ENCODE measurements around the gene SCRT2.
A peak's percentile ranks its signal among the peaks of the same experiment; 100 is the strongest.
"Not testable (repeated sequence)": the region's sequence is repeated elsewhere in the genome, so short reads cannot be mapped to it uniquely, and the experiment has no call there.

The SCRT2 gene

GRCh38 chr20:653110-653589, 22.5 kb downstream of the SCRT2 start, which contains the start of gene SRXN1:
Gene SRXN1 (minus strand): TSS chr20:653200. CDS start chr20:653185, 15 bp downstream.
- DNase-seq (ENCODE audit: low spot score), result peak; percentile 97

- DNase-seq (ENCODE audit: low spot score), result peak; percentile 68
Measured at GRCh38 chr20:652615-653109, 22.9 kb downstream of the SCRT2 start.

GRCh38 chr20:651713-652614, 23.6 kb downstream of the SCRT2 start:
- DNase-seq (ENCODE audit: low spot score), result peak; percentile 66

GRCh38 chr20:650954-651353, 24.6 kb downstream of the SCRT2 start:
- peak; percentile 67 for DNase-seq (ENCODE audit: low spot score)

GRCh38 chr20:650281-650680, 25.3 kb downstream of the SCRT2 start:
- DNase-seq (ENCODE audit: low spot score), result no peak

GRCh38 chr20:647479-648019, 28.1 kb downstream of the SCRT2 start:
- DNase-seq (ENCODE audit: low spot score), result no peak

GRCh38 chr20:646868-647233, 28.8 kb downstream of the SCRT2 start:
- DNase-seq (ENCODE audit: low spot score), result no peak

GRCh38 chr20:646107-646867, 29.3 kb downstream of the SCRT2 start:
- peak; percentile 44 for DNase-seq (ENCODE audit: low spot score)

GRCh38 chr20:645318-646106, 30.1 kb downstream of the SCRT2 start:
- peak; percentile 81 for DNase-seq (ENCODE audit: low spot score)

GRCh38 chr20:644692-645317, 30.8 kb downstream of the SCRT2 start:
- no peak for DNase-seq (ENCODE audit: low spot score)

- DNase-seq (ENCODE audit: low spot score), result no peak
Measured at GRCh38 chr20:642398-643174, 33.0 kb downstream of the SCRT2 start.

GRCh38 chr20:642013-642397, 33.6 kb downstream of the SCRT2 start:
- DNase-seq (ENCODE audit: low spot score), result not testable (repeated sequence)

GRCh38 chr20:641516-641875, 34.1 kb downstream of the SCRT2 start:
- peak; percentile 66 for DNase-seq (ENCODE audit: low spot score)

GRCh38 chr20:640674-641515, 34.7 kb downstream of the SCRT2 start:
- DNase-seq (ENCODE audit: low spot score), result no peak

- no peak for DNase-seq (ENCODE audit: low spot score)
Measured at GRCh38 chr20:638579-638978, 37.0 kb downstream of the SCRT2 start.

GRCh38 chr20:637559-637958, 38.0 kb downstream of the SCRT2 start:
- no peak for DNase-seq (ENCODE audit: low spot score)

GRCh38 chr20:635893-636338, 39.7 kb downstream of the SCRT2 start:
- DNase-seq (ENCODE audit: low spot score), result peak; percentile 46

- DNase-seq (ENCODE audit: low spot score), result no peak
Measured at GRCh38 chr20:635028-635892, 40.3 kb downstream of the SCRT2 start.
